Measurements from ENCODE around the gene WDR59. TPM values are rescaled to one million over a fixed set of nuclear protein-coding genes. Genes with fewer than 3 reads are reported as not detected.
A peak's percentile ranks its signal among the peaks of the same experiment; 100 is the strongest.

The WDR59 gene
- polyA plus RNA-seq, 1 donor = 109 TPM

GRCh38 chr16:74987027-74987681 is 2.2 kb upstream of the WDR59 start:
- DNase-seq = no peak

- DNase-seq = no peak
These were observed 762 bp downstream of the WDR59 start for GRCh38 chr16:74984194-74984528.

- no peak for DNase-seq
These were observed 2.7 kb downstream of the WDR59 start for GRCh38 chr16:74982256-74982655.

GRCh38 chr16:74975591-74975990 is 9.3 kb downstream of the WDR59 start:
- no peak for DNase-seq

GRCh38 chr16:74973304-74973703 is 11.6 kb downstream of the WDR59 start:
- DNase-seq = no peak

GRCh38 chr16:74954763-74955162 is 30.2 kb downstream of the WDR59 start:
- DNase-seq = no peak

GRCh38 chr16:74951681-74952080 is 33.2 kb downstream of the WDR59 start:
- no peak for DNase-seq

- no peak for DNase-seq
These were observed 33.7 kb downstream of the WDR59 start for GRCh38 chr16:74951206-74951605.

GRCh38 chr16:74950511-74950910 is 34.4 kb downstream of the WDR59 start:
- DNase-seq = peak; percentile 29

GRCh38 chr16:74949309-74949708 is 35.6 kb downstream of the WDR59 start:
- no peak for DNase-seq

GRCh38 chr16:74944466-74944865 is 40.5 kb downstream of the WDR59 start:
- DNase-seq = no peak

GRCh38 chr16:74942977-74943918 is 41.7 kb downstream of the WDR59 start:
- no peak for DNase-seq

GRCh38 chr16:74942566-74942965 is 42.4 kb downstream of the WDR59 start:
- DNase-seq = no peak

- no peak for DNase-seq
These were observed 45.2 kb downstream of the WDR59 start for GRCh38 chr16:74939688-74940087.

GRCh38 chr16:74936902-74937560 is 47.9 kb downstream of the WDR59 start:
- DNase-seq = no peak

- DNase-seq = no peak
These were observed 53.5 kb downstream of the WDR59 start for GRCh38 chr16:74931445-74931844.

GRCh38 chr16:74929636-74930035 is 55.3 kb downstream of the WDR59 start:
- no peak for DNase-seq

GRCh38 chr16:74926805-74927204 is 58.1 kb downstream of the WDR59 start:
- no peak for DNase-seq

- no peak for DNase-seq
These were observed 61.0 kb downstream of the WDR59 start for GRCh38 chr16:74923766-74924460.

- DNase-seq = no peak
These were observed 62.5 kb downstream of the WDR59 start for GRCh38 chr16:74922150-74923138.

- DNase-seq = no peak
These were observed 63.9 kb downstream of the WDR59 start for GRCh38 chr16:74921051-74921450.
